GM12873 (cell line): ENCODE data around the gene ITPKB.
A peak's percentile ranks its signal among the peaks of the same experiment; 100 is the strongest.

Source experiments
- TF ChIP-seq, protein P1 (sequence below): IDR thresholded peaks from 2 replicates; pipeline ENCODE4 v1.5.1; 2012; ENCODE audit warnings: low read depth, mild to moderate bottlenecking, moderate library complexity, low read length, control low read depth; ENCODE audit not compliant: insufficient read depth; ENCODE audit errors: missing control alignments

The ITPKB gene

DNA sequence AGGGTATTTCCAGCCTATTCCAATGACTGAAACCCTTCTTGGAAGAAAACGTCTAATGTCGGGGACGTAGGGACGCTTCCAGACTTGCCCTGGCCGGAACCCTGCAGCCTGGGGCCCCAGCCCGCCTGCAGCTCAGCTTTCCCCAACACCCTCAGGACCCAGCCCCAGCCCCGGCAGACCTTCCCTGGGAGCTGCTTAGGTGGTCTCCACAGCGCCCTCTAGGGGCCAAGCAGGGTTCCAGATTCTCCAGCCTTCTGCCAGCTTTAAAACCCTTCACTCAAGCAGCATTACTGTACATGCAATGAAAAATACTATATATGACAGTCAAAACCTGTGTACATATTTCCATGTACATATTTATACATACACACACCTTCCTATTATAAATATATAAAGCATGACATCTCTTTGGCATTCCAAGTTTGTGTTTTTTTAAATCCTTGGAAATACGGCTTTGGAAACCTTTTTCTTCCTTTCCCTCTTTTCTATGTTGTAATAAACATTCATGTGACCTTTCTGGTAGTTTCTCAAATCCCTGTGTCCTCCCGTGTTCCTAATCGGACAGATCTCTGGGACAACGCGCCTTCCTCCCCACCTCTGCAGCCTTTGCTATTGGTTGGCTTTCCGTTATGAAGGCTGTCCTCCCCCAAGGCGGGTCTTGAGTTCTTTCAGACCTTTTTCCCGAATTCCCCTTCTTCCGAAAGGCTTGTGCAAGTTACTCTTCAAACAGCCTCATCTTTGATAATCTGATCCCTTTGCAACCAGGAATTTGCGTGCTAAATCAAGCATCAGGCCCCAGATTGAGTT is 130.2 kb downstream of the ITPKB start:
- TF ChIP-seq, protein P1, sequence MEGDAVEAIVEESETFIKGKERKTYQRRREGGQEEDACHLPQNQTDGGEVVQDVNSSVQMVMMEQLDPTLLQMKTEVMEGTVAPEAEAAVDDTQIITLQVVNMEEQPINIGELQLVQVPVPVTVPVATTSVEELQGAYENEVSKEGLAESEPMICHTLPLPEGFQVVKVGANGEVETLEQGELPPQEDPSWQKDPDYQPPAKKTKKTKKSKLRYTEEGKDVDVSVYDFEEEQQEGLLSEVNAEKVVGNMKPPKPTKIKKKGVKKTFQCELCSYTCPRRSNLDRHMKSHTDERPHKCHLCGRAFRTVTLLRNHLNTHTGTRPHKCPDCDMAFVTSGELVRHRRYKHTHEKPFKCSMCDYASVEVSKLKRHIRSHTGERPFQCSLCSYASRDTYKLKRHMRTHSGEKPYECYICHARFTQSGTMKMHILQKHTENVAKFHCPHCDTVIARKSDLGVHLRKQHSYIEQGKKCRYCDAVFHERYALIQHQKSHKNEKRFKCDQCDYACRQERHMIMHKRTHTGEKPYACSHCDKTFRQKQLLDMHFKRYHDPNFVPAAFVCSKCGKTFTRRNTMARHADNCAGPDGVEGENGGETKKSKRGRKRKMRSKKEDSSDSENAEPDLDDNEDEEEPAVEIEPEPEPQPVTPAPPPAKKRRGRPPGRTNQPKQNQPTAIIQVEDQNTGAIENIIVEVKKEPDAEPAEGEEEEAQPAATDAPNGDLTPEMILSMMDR: peak; percentile 91

DNA sequence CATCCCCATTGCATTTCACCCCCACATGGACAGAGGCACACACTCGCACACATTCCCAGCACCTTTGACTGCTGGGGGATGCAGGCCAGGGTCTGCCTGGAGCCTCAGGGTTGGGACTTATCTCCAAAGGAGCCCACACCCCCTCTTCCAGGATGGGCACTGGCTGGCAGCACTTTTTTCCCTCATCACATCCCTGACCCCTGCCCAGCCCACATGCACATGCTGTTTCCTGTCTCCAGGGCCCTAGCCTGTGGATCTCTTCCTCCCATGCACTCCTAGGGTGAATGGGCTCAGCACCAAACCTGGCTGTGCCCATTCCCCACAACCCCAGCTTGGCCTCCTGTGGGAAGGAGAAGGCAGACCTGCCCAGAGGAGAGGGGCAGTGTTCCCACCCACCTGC is 131.3 kb downstream of the ITPKB start:
- TF ChIP-seq, protein P1: no peak

DNA sequence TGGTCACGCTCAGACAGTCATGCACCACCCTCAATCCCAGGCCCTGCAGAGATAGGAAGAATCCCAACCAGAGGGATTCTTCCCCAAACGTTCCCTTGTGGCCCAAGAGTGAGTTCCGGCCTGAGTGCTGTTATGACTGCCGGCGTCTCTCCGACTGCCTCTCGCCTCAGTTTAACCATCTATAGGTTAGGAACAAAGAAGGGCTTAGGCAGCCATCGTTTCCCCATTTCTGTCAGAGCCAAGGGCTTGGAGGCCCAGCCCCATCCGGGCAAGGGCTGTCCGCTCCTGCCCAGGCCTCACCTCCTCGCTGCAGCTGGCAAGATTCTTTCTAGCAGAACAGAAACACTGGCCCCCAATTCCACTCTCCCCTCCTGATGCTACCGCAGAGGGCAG is 131.8 kb downstream of the ITPKB start:
- TF ChIP-seq, protein P1: no peak

DNA sequence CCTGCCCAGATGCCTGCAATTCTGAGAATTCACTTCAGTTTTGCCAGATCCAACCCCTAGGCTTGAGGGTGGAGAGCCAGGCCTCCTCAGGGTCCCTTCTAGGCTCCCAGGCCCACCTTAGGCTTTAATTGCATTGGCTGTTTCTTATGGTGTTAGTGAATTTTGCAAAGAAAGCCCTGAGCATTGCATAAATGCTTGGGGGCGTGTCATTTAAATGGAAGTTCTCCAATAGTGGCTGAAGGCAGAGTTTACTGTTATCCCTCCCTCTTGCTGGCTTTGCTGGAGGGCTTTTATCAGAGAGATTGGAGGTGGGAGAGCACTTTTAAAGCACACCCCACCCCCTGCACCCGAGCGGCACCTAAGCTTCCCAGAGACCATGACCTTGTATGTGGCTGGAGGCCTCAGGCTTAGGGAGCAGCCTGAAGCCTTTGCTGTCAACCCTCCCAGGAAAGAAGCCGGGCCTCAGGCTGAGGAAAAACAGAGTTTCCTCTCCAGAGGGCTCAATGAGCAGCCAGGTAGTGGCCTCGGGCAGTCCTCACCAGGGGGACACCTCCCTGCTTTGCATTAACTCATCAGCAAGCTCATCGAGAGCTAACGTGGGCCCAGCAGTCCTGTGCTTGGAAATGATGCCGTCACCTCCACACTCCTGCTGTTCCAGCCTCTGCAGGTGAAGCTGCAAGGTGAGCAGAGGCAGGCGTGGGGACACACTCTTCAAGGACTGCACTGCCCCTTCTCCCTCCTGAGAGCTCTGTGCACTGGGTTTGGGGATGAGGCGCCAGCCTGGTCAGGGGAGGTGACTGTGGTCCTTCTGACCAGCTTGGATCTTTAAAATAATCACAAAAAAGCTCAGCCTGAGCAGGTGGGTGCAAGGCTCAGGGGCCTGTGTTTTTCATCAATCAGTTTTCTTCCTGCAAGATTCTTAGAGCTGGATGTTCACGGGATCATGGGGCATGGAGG is 132.5 kb downstream of the ITPKB start:
- TF ChIP-seq, protein P1: no peak

DNA sequence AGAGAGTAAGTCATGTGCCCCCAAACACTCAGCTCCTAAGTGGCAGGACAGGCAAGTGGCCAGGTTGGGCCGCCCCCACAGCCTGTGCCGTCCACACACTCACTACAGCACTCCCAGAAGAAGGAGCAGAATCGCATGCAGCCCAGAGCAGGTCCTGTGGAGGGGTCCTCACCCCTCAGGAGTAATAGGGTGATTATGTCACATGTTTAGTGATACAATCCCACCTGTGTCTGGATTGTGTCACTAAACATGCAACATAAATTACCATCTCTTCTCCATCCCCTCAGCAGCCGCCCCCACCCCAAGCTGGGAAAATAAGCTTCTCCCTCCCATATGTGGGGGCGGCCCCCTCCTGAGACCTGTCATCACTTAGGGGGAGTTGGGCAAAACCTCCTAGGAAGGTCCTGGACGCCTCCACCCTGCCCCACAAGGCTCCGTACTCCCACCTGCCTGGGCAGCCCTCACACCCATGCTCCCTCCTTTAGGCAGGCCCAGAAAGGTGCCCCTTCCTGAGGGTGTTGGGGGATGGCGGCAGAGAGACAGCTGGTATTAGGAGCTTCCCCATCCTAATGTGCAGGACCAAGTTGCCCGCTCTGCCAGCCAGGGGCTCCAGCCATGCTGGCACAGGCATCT is 133.6 kb downstream of the ITPKB start:
- TF ChIP-seq, protein P1: no peak

DNA sequence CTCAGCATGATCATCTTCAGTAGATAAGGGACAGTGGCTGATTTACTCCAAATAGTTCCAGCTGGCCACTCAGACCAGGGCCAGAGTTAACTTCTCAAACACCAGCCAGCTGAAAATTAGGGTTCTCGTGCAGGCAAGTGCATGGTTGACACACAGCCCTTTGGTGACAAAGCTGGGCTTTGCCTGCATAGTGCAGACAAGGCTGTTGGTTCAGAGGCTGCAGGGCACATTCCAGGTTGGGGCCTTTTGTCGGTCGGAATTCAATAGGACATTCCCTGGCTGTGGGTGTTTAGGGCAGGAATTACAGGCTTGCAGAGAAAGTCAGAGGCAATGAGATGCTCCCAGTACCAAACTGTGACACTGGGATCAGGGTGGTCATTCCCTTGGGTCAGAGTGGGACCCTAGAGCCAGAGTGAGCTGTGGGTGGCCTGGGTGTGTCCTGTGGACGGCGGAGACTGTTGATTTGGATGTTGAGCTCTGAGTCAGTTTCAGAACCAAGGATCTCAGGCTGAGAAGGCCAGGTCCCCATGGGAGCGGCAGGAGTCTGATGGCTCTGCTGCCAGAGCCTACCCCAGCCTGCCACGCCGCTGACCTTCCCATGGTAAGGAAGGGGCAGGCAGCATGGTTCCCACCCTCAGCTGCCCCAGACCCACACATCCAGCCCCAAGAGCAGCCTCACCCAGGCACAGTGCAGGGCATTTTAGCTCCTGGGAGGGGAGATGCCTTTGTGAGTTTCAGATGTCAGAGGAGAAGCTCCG is 134.3 kb downstream of the ITPKB start:
- TF ChIP-seq, protein P1: no peak
